HCT116 (cell line): ENCODE measurements around the gene OR10A5.

Experiments used
- ELF1 ChIP-seq: IDR thresholded peaks from 2 replicates; pipeline ENCODE4 v1.6.1; 2012; ENCODE audit warnings: low read depth, borderline replicate concordance
- EZH2 ChIP-seq: fragments of 200-600 bp; sonication (generic); IDR thresholded peaks from 2 replicates; pipeline ENCODE4 v1.6.1; 2017; ENCODE audit warnings: antibody characterized with exemption, mixed run types
- EZH2phosphoT487 ChIP-seq: fragments of 200-600 bp; IDR thresholded peaks from 2 replicates; pipeline ENCODE4 v1.6.1; 2018; ENCODE audit warnings: antibody characterized with exemption, borderline replicate concordance
- POLR2A ChIP-seq: IDR thresholded peaks from 2 replicates; pipeline ENCODE4 v1.7.0; 2011; ENCODE audit warnings: borderline replicate concordance; ENCODE audit not compliant: insufficient read depth, insufficient read length; ENCODE audit errors: extremely low read depth
- POLR2AphosphoS5 ChIP-seq: IDR thresholded peaks from 2 replicates; pipeline ENCODE4 v1.6.1; 2011; ENCODE audit warnings: mild to moderate bottlenecking, low read depth, low read length, moderate library complexity
- RAD21 ChIP-seq: IDR thresholded peaks from 2 replicates; pipeline ENCODE4 v1.6.1; 2012; ENCODE audit warnings: low read depth, mild to moderate bottlenecking
- SP1 ChIP-seq: IDR thresholded peaks from 2 replicates; pipeline ENCODE4 v1.6.1; 2012; ENCODE audit warnings: low read depth
- TCF7L2 ChIP-seq: IDR thresholded peaks from 2 replicates; pipeline ENCODE4 v1.7.0; 2011; ENCODE audit warnings: borderline replicate concordance, inconsistent platforms; ENCODE audit not compliant: insufficient read depth, insufficient read length; ENCODE audit errors: extremely low read depth
- YY1 ChIP-seq: IDR thresholded peaks from 2 replicates; pipeline ENCODE4 v1.6.1; 2011; ENCODE audit warnings: low read length, low read depth, moderate library complexity, mild to moderate bottlenecking; ENCODE audit not compliant: insufficient replicate concordance; ENCODE audit errors: extremely low read depth
- ZBTB33 ChIP-seq: IDR thresholded peaks from 2 replicates; pipeline ENCODE4 v1.6.1; 2011; ENCODE audit warnings: mild to moderate bottlenecking, low read length, moderate library complexity; ENCODE audit not compliant: insufficient replicate concordance; ENCODE audit errors: extremely low read depth
- ZNF274 ChIP-seq: fragments of 200-500 bp; sonication (Bioruptor generic); IDR thresholded peaks from 2 replicates; pipeline ENCODE4 v1.6.1; 2014; ENCODE audit warnings: mild to moderate bottlenecking, low read depth, low read length, inconsistent platforms
- TF ChIP-seq, protein P1 (sequence below): IDR thresholded peaks from 2 replicates; pipeline ENCODE4 v1.6.1; 2012
- TF ChIP-seq, protein P2 (sequence below), 3 experiments: fragments of 200-600 bp in 1 of 3; sonication (generic) in 1 of 3; IDR thresholded peaks in 2 of 3; conservative IDR thresholded peaks in 1 of 3; 2 replicates each; pipeline ENCODE4 v1.5.1; 2012 to 2017; ENCODE audit warnings: low read depth in 2 of 3, low read length in 2 of 3, antibody characterized with exemption in 1 of 3, borderline replicate concordance in 1 of 3, control low read depth in 1 of 3, mild to moderate bottlenecking in 1 of 3, mixed read lengths in 1 of 3, mixed run types in 1 of 3, moderate library complexity in 1 of 3; ENCODE audit not compliant: insufficient read depth in 1 of 3

DNA sequence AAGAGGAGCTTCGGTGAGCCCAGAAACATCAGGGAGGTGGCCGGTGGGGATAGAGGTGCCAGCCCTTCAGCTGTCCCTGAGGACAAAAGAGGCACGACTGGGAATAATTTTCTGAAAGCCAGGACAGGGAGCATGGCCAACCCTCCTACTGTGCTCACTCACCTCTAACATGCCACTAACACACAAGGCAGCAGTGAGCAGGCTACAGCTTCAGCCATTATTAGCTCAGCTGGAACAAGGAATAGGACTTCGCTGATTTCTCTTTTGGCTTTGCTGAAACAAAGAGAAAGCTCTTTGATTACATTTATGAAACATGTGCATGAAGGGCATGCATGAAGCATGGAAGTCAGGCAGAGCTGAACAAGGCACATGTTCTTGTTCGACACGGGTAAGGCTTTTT lies 12.1 kb upstream of the OR10A5 start:
- TF ChIP-seq, protein P1, sequence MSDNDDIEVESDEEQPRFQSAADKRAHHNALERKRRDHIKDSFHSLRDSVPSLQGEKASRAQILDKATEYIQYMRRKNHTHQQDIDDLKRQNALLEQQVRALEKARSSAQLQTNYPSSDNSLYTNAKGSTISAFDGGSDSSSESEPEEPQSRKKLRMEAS: no peak
- TF ChIP-seq, protein P2, sequence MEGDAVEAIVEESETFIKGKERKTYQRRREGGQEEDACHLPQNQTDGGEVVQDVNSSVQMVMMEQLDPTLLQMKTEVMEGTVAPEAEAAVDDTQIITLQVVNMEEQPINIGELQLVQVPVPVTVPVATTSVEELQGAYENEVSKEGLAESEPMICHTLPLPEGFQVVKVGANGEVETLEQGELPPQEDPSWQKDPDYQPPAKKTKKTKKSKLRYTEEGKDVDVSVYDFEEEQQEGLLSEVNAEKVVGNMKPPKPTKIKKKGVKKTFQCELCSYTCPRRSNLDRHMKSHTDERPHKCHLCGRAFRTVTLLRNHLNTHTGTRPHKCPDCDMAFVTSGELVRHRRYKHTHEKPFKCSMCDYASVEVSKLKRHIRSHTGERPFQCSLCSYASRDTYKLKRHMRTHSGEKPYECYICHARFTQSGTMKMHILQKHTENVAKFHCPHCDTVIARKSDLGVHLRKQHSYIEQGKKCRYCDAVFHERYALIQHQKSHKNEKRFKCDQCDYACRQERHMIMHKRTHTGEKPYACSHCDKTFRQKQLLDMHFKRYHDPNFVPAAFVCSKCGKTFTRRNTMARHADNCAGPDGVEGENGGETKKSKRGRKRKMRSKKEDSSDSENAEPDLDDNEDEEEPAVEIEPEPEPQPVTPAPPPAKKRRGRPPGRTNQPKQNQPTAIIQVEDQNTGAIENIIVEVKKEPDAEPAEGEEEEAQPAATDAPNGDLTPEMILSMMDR (IDR thresholded peaks at IDR 0.05 in 2 of 3, conservative IDR thresholded peaks at IDR 0.05 in 1 of 3; ENCODE audit: borderline replicate concordance in 1 of 3, insufficient read depth in 1 of 3, low read depth in 2 of 3, low read length in 2 of 3): no peak
- TF ChIP-seq POLR2A (no peak), EZH2 (no peak), ZNF274 (no peak), SP1 (no peak), RAD21 (no peak), YY1 (no peak), EZH2phosphoT487 (no peak), POLR2AphosphoS5 (no peak), ZBTB33 (no peak), ELF1 (no peak), TCF7L2 (no peak)
